MG63 (cell line): ENCODE results near the gene PRLR. TPM values are rescaled to one million over a fixed set of nuclear protein-coding genes. Genes with fewer than 3 reads are reported as not detected.
A peak's percentile ranks its signal among the peaks of the same experiment; 100 is the strongest.
"Not testable (repeated sequence)": the region's sequence is repeated elsewhere in the genome, so short reads cannot be mapped to it uniquely, and the experiment has no call there.

Experiments
- DNase-seq: peaks from one replicate; pipeline ENCODE4 v3.0.0-alpha.2; 2020
- H3K27me3 ChIP-seq: fragments of 250-450 bp; sonication (Bioruptor Pico); 2 replicates; pipeline ENCODE4 v1.5.1; 2020; ENCODE audit warnings: mild to moderate bottlenecking, moderate library complexity
- H3K36me3 ChIP-seq: fragments of 250-450 bp; sonication (Bioruptor Pico); 2 replicates; pipeline ENCODE4 v1.5.1; 2020; ENCODE audit warnings: mild to moderate bottlenecking, moderate library complexity
- H3K4me3 ChIP-seq: fragments of 250-450 bp; sonication (Bioruptor Pico); 2 replicates; pipeline ENCODE4 v1.5.1; 2020; ENCODE audit warnings: mild to moderate bottlenecking, moderate library complexity
- H3K9me3 ChIP-seq: fragments of 250-450 bp; sonication (Bioruptor Pico); 2 replicates; pipeline ENCODE4 v1.5.1; 2020; ENCODE audit warnings: mild to moderate bottlenecking, moderate library complexity
- total RNA-seq: library from RNA; depleted of rRNA; stranded (reverse); fragments of >200 nt; shearing (Covaris generic); gene quantifications from 2 replicates; pipeline ENCODE4 v1.2.3, GENCODE V29; 2014; ENCODE audit warnings: low replicate concordance; rRNA removed

PRLR gene
- total RNA-seq = 3.5 TPM in 1 of 2 replicates, not detected in the other

- Histone ChIP-seq H3K36me3 (no peaks in the 10 kb centered on the region), H3K9me3 (no peaks in the 10 kb centered on the region), H3K4me3 (peak within 1 kb of the TSS; percentile 30), H3K27me3 (peaks cover 37% of the 10 kb centered on the region)
- DNase-seq = peak; percentile 47
Measured at GRCh38 chr5:35230038-35230611, at the start of gene PRLR. PRLR (minus strand) TSS chr5:35230487; CDS start chr5:35089620, 140,867 bp downstream.

DNA sequence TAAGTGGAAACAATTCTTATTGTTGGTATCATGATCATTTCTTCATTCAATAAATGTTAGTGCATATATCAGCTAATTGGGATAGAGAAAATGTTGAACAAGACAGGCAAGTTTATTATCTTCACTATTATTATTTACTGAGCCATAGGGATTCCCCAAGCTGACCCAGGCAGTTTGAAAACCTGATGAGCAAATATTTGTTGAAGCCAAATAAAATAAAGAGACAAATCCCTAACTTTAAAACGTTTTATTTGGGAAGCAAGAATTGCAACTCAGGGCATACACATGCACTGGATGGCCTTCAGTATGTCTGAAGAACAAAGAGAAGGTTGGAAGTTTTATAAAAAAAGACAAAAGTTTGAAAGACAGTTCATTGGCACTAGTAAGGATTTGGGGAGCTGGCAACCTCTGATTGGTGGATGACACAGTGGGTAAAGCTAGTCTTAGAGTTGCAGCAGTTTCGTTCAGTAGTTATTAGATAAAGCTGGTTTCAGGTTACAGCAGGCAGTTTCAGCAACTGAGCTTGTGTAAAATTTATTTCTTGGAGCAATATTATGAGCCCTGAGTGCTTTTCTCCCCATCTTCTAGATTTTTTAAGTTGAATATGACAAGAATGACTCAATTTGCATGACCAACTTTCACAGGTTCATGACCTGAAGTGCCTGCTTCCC is 44.7 kb upstream of the PRLR start:
- DNase-seq = no peak
- no peak overlapping the region for H3K4me3 ChIP-seq
- H3K27me3 ChIP-seq = no peaks in the 10 kb centered on the region
- peaks cover 2% of the 10 kb centered on the region for H3K9me3 ChIP-seq
- no peaks in the 10 kb centered on the region for H3K36me3 ChIP-seq

DNA sequence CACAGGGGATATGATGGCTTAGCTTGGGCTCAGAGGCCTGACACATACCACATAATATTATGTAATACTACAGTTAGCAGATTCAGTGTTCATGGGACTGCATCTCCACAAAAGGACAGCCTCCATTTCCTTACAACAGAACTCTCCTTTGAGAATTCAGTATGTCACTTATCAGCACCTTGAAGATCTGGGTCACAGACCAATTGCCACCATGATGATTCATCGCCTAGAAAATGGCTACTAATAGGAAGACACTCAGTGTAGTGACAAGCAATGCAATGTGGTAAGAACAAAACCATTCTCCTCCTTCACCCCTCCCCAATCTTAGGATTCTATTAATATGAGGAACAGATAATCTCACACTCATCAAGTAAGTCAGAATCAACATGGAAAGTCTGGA is 38.7 kb upstream of the PRLR start:
- H3K9me3 ChIP-seq = no peaks in the 10 kb centered on the region
- H3K27me3 ChIP-seq = no peaks in the 10 kb centered on the region
- no peak overlapping the region for H3K4me3 ChIP-seq
- DNase-seq = no peak
- no peaks in the 10 kb centered on the region for H3K36me3 ChIP-seq

GRCh38 chr5:35266276-35266675 is 36.0 kb upstream of the PRLR start:
- no peak for DNase-seq
- no peaks in the 10 kb centered on the region for H3K9me3 ChIP-seq
- H3K36me3 ChIP-seq = no peaks in the 10 kb centered on the region
- no peaks in the 10 kb centered on the region for H3K27me3 ChIP-seq
- H3K4me3 ChIP-seq = no peak overlapping the region

DNA sequence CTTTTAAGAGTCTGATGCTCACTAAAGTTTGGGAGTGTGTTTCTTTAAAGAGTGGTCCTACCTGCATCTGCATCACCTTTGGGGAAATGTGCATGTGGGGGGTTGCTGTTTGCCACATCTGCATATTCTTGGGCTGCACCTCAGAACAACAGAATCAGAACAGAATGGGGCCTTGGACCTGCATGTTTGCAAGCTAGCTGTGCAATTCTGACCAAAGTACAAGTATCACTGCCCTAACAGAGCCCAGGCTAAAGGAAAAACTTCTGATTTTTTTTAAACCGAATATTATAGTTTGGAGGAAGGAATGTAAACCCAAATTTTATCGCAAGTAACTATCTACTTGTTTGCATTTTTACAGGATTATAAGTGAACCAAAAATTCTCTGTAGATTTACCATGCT is 34.2 kb upstream of the PRLR start:
- no peaks in the 10 kb centered on the region for H3K36me3 ChIP-seq
- no peak for DNase-seq

GRCh38 chr5:35263266-35263877 is 33.1 kb upstream of the PRLR start:
- Histone ChIP-seq H3K36me3 (no peaks in the 10 kb centered on the region), H3K9me3 (peaks cover 2% of the 10 kb centered on the region; the same call in 1 of the 2 replicates), H3K4me3 (no peak overlapping the region), H3K27me3 (no peaks in the 10 kb centered on the region)
- no peak for DNase-seq

More for the DNA sequence above, 34.2 kb upstream of the PRLR start:
- H3K9me3 ChIP-seq = peaks cover 2% of the 10 kb centered on the region; the same call in 1 of the 2 replicates
- no peak overlapping the region for H3K4me3 ChIP-seq
- no peaks in the 10 kb centered on the region for H3K27me3 ChIP-seq

DNA sequence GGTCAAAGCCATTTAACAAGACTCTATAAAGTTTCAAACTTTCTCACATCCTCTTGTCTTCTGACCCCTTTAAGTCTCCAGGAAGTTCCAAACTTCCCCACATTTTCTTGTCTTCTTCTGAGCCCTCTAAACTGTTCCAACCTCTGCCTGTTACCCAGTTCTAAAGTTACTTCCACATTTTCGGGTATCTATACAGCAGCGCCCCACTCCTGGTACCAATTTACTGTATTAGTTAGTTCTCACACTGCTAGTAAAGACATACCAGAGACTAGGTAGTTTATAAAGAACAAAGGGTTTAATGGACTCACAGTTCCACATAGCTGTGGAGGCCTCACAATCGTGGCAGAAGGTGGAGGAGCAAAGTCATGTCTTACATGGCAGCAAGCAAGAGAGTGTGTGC is 23.3 kb upstream of the PRLR start:
- H3K36me3 ChIP-seq = no peaks in the 10 kb centered on the region
- H3K4me3 ChIP-seq = no peak overlapping the region
- no peak for DNase-seq
- peaks cover 14% of the 10 kb centered on the region for H3K9me3 ChIP-seq
- H3K27me3 ChIP-seq = no peaks in the 10 kb centered on the region

DNA sequence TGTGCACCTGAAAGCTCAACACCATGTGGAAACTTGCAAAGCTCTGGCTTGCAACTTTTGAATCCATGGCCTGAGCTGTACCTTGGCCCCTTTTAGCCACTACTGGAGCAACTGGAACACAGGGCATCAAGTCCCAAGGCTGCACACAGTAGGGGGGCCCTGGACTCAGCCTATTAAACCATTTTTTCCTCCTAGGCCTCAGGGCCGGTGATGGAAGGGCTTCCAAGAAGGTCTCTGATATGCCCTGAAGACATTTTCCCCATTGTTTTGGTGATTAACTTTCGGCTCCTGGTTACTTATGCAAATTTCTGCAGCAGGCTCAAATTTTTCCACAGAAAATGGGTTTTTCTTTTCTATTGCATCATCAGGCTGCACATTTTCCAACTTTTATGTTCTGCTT is 22.7 kb upstream of the PRLR start:
- H3K9me3 ChIP-seq = peaks cover 17% of the 10 kb centered on the region
- no peak overlapping the region for H3K4me3 ChIP-seq
- H3K27me3 ChIP-seq = no peaks in the 10 kb centered on the region
- H3K36me3 ChIP-seq = no peaks in the 10 kb centered on the region
- DNase-seq = no peak

- DNase-seq = no peak
- H3K9me3 ChIP-seq = peaks cover 15% of the 10 kb centered on the region
- no peaks in the 10 kb centered on the region for H3K27me3 ChIP-seq
- no peaks in the 10 kb centered on the region for H3K36me3 ChIP-seq
- H3K4me3 ChIP-seq = peak overlapping the region; percentile 14
Measured at GRCh38 chr5:35248843-35249780, 18.8 kb upstream of the PRLR start.

GRCh38 chr5:35247648-35248034 is 17.4 kb upstream of the PRLR start:
- DNase-seq = peak; percentile 90
- no peaks in the 10 kb centered on the region for H3K27me3 ChIP-seq
- no peaks in the 10 kb centered on the region for H3K36me3 ChIP-seq
- H3K4me3 ChIP-seq = no peak overlapping the region
- peaks cover 7% of the 10 kb centered on the region for H3K9me3 ChIP-seq

DNA sequence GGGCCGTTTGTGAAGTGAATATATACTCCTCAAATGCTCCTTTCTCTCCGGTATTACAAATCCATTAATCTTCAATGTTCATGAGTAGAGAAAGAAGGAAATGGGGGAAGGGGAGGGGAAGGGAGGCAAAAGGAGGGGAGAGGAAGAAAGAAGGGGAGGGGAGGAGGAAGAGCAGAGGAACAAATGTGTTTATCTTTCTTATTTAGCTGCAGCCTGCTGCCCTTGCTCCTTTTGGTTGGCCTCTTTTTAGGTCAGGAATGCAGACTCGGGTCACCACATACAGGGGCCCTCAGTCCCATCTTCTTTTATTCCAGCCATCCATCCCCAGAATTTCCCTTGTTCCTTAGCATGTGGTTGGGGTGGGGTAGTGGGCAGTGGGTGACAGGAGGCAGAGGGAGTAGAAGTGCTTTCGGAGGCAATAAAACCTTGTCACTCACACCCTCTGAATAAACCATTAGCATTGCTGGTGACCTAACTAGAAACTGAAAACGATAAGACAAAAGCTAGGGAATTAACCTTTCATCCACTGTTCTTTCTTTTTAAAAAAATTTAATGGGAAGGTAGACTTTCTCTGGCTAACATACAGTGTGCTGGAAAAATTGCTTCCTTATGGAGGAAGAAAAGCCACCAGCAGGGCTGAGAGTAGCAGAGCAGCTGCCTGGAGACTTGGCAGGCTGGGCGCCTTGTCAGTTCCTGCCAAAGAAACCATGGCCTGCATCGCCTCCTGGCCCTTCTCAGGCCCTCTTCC is 16.8 kb upstream of the PRLR start:
- peaks cover 7% of the 10 kb centered on the region for H3K9me3 ChIP-seq
- DNase-seq = peak; percentile 89

DNA sequence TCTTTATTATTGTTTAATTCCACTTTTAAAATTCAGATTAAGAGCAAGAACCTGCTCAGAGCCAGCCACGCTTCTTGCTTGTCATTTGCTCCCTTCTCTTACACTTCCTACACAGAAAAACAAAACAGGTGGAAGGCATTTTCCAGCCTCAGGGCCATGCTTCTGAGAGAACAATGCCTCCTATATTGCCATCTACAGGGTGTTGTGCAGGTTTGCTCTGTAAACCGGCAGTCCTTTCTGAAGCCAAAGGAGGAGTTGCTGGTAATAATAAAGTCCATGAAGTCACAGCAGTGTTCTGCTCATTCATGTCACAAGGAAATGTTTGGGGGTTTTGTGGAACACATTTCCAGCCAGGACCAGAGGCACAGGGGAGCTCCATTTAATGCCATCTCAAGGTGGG is 16.1 kb upstream of the PRLR start:
- Histone ChIP-seq H3K36me3 (no peaks in the 10 kb centered on the region), H3K4me3 (no peak overlapping the region), H3K9me3 (peaks cover 7% of the 10 kb centered on the region), H3K27me3 (no peaks in the 10 kb centered on the region)
- no peak for DNase-seq

More for the DNA sequence above, 16.8 kb upstream of the PRLR start:
- H3K27me3 ChIP-seq = no peaks in the 10 kb centered on the region
- H3K4me3 ChIP-seq = no peak overlapping the region
- no peaks in the 10 kb centered on the region for H3K36me3 ChIP-seq

DNA sequence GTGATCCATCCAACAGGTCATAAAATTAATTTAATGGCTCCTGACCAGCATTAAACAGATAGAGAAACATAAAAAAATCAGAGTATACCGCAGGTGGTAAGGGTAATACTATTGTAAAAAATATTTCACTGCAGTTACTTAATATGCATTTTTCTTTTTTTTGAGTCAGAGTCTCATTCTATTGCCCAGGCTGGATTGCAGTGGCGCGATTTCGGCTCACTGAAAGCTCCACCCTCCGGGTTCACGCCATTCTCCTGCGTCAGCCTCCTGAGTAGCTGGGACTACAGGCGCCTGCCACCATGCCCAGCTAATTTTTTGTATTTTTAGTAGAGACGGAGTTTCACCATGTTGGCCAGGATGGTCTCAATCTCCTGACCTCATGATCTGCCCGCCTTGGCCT is 15.1 kb upstream of the PRLR start:
- H3K9me3 ChIP-seq = not testable (repeated sequence)

DNA sequence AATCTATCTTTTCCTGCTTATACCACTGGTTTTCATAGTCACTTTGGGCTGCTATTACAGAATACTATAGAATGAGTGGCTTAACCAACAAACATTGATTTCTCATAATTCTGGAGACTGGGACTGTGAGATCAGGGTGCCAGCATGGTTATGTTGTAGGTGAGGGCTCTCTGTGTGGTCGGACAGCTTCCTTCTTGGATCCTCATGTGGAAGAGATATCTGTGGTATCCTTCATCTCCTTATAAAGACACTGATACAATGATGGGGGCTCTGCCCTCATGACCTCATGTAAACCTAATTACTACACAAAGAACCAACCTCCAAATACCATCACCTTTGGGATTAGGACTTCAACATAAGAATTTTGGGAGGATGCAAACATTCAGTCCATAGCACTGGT is 13.9 kb upstream of the PRLR start:
- Histone ChIP-seq H3K36me3 (no peaks in the 10 kb centered on the region), H3K27me3 (no peaks in the 10 kb centered on the region), H3K4me3 (no peak overlapping the region), H3K9me3 (peaks cover 7% of the 10 kb centered on the region)
- DNase-seq = no peak

More for the DNA sequence above, 15.1 kb upstream of the PRLR start:
- DNase-seq, H3K27me3 ChIP-seq, H3K4me3 ChIP-seq, H3K36me3 ChIP-seq: not testable (repeated sequence)

DNA sequence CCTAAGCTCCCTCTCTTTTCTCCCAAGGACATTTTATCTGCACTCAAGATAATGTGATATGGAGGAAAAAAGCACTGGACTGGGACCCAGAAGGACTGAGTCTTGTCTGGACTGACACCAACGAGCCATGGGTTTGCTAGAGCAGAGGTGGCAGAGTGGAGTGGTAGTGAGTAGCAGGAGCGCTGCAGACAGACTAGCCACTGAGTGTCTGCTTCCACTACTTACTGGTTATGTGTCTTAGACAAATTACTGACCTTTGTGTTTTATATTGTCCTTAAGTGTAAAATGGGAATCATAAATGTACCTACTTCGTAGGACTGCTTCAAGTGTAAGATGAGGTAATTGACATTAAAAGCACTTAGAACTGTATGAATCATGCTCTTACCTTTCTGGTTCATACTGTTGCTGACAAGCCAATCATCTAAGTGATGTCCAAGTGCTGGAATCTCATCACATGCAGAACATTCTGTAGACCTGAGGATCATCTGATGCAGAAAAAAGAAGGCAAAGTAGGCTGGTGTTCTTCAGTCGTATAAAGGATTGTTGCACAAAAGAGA is 12.5 kb upstream of the PRLR start:
- Histone ChIP-seq H3K9me3 (no peaks in the 10 kb centered on the region), H3K4me3 (no peak overlapping the region), H3K36me3 (no peaks in the 10 kb centered on the region), H3K27me3 (no peaks in the 10 kb centered on the region)
- DNase-seq = no peak

- no peaks in the 10 kb centered on the region for H3K9me3 ChIP-seq
- no peaks in the 10 kb centered on the region for H3K27me3 ChIP-seq
Measured at GRCh38 chr5:35240892-35241291, 10.6 kb upstream of the PRLR start.

More at GRCh38 chr5:35240892-35241291, 10.6 kb upstream of the PRLR start:
- Histone ChIP-seq H3K36me3 (no peaks in the 10 kb centered on the region), H3K4me3 (no peak overlapping the region)
- DNase-seq = no peak
